H1 (cell line): ENCODE measurements around the gene ARHGAP23. TPM values are rescaled to one million over a fixed set of nuclear protein-coding genes. Genes with fewer than 3 reads are reported as not detected.
A peak's percentile ranks its signal among the peaks of the same experiment; 100 is the strongest.

ENCODE experiments used
- CTCF ChIA-PET: fragments of 300-600 bp; sonication (Branson Sonifier 250); formaldehyde crosslinking; loops from one replicate; lab custom pipeline; 2021; ENCODE audit not compliant: partially characterized antibody; lab: Charles Lee
- POLR2A ChIA-PET: fragments of 300-600 bp; sonication (Branson Sonifier 250); formaldehyde crosslinking; loops from one replicate; lab custom pipeline; 2021; ENCODE audit warnings: inconsistent platforms; ENCODE audit not compliant: partially characterized antibody; lab: Charles Lee
- DNase-seq, 2 experiments: peaks; one replicate each; pipeline versions ENCODE4 v3.0.0 to v3.0.0-alpha.2; 2010 to 2022; ENCODE audit warnings: low spot score in 2 of 2, low read depth in 1 of 2, mixed read lengths in 1 of 2
- FAIRE-seq: peaks from 2 replicates; lab custom pipeline; 2011; peaks lifted over from hg19 to GRCh38; lab: Jason Lieb, UNC
- H2AFZ ChIP-seq: 2 replicates; pipeline ENCODE4 v1.8.1; 2012; ENCODE audit warnings: low read length, inconsistent platforms
- H2AK5ac ChIP-seq: 2 replicates; pipeline ENCODE4 v1.6.1; 2013; ENCODE audit warnings: low read depth, low read length
- H2BK120ac ChIP-seq: replicated peaks from 2 replicates; pipeline ENCODE3; 2013; ENCODE audit warnings: low read depth, low read length, inconsistent platforms
- H2BK12ac ChIP-seq: 2 replicates; pipeline ENCODE4 v1.6.1; 2013; ENCODE audit warnings: low read depth, low read length
- H2BK15ac ChIP-seq: 2 replicates; pipeline ENCODE4 v1.6.1; 2013; ENCODE audit warnings: low read length
- H2BK20ac ChIP-seq: 2 replicates; pipeline ENCODE4 v1.6.1; 2013; ENCODE audit warnings: low read length
- H2BK5ac ChIP-seq: 2 replicates; pipeline ENCODE4 v1.6.1; 2013; ENCODE audit warnings: low read depth, low read length
- H3K14ac ChIP-seq: 2 replicates; pipeline ENCODE4 v1.6.1; 2013; ENCODE audit warnings: inconsistent platforms; ENCODE audit not compliant: insufficient read length
- H3K18ac ChIP-seq: 2 replicates; pipeline ENCODE4 v1.6.1; 2013; ENCODE audit warnings: low read length; ENCODE audit errors: extremely low read depth
- H3K23ac ChIP-seq: 2 replicates; pipeline ENCODE4 v1.6.1; 2013; ENCODE audit warnings: inconsistent platforms; ENCODE audit not compliant: insufficient read length
- H3K23me2 ChIP-seq: 2 replicates; pipeline ENCODE4 v1.6.1; 2013; ENCODE audit warnings: low read depth, low read length
- H3K27ac ChIP-seq: 2 replicates; pipeline ENCODE4 v1.6.1; 2011; ENCODE audit warnings: low read depth, low read length, inconsistent platforms
- H3K27me3 ChIP-seq, 4 experiments: replicated peaks in 1 of 4; 1 replicate in 1 of 4; 2 replicates in 3 of 4; pipeline versions ENCODE4 v1.6.1 to v1.8.1; 2011 to 2013; ENCODE audit warnings: low read length in 3 of 4, mild to moderate bottlenecking in 3 of 4, inconsistent platforms in 2 of 4, mixed read lengths in 2 of 4, moderate library complexity in 1 of 4; ENCODE audit not compliant: control insufficient read depth in 3 of 4, insufficient read depth in 3 of 4; ENCODE audit errors: extremely low read depth in 1 of 4
- H3K36me3 ChIP-seq, 4 experiments: 2 replicates each; pipeline versions ENCODE4 v1.6.1 to v1.8.1; 2011 to 2013; ENCODE audit warnings: mild to moderate bottlenecking in 4 of 4, low read length in 3 of 4, moderate library complexity in 2 of 4, control low read depth in 1 of 4, inconsistent platforms in 1 of 4; ENCODE audit not compliant: insufficient read depth in 4 of 4, control insufficient read depth in 2 of 4
- H3K4ac ChIP-seq: replicated peaks from 2 replicates; pipeline ENCODE3; 2013; ENCODE audit warnings: low read length, low read depth, mixed read lengths, inconsistent platforms; ENCODE audit not compliant: insufficient read length
- H3K4me1 ChIP-seq, 4 experiments: replicated peaks in 1 of 4; 1 replicate in 1 of 4; 2 replicates in 3 of 4; pipeline versions ENCODE4 v1.6.1 to v1.8.1; 2011 to 2013; ENCODE audit warnings: low read length in 3 of 4, inconsistent platforms in 2 of 4, mixed read lengths in 1 of 4; ENCODE audit not compliant: insufficient read depth in 4 of 4, control insufficient read depth in 3 of 4
- H3K4me2 ChIP-seq, 2 experiments: 2 replicates each; pipeline versions ENCODE4 v1.6.1 to v1.8.1; 2011 to 2013; ENCODE audit warnings: low read depth in 2 of 2, low read length in 2 of 2, control low read depth in 1 of 2, inconsistent platforms in 1 of 2, mild to moderate bottlenecking in 1 of 2; ENCODE audit not compliant: insufficient read depth in 1 of 2
- H3K4me3 ChIP-seq, 4 experiments: fragments of 200-600, 300-600 bp in 1 of 4; sonication (generic), shearing (Covaris generic), sonication (Bioruptor Twin) in 1 of 4; 2 replicates each; pipeline versions ENCODE4 v1.5.1 to v1.8.1; 2011 to 2016; ENCODE audit warnings: low read length in 4 of 4, low read depth in 3 of 4, control low read depth in 2 of 4, inconsistent platforms in 2 of 4, mild to moderate bottlenecking in 2 of 4, mixed read lengths in 1 of 4, moderate library complexity in 1 of 4; ENCODE audit not compliant: insufficient read depth in 2 of 4; ENCODE audit errors: extremely low read depth in 1 of 4
- H3K56ac ChIP-seq: replicated peaks from 2 replicates; pipeline ENCODE3; 2013; ENCODE audit warnings: low read depth, mild to moderate bottlenecking, mixed read lengths, low read length, inconsistent platforms; ENCODE audit not compliant: insufficient read length
- H3K79me1 ChIP-seq: 2 replicates; pipeline ENCODE4 v1.6.1; 2013; ENCODE audit warnings: low read depth, low read length, control low read depth
- H3K79me2 ChIP-seq, 2 experiments: 2 replicates each; pipeline versions ENCODE4 v1.6.1 to v1.8.1; 2012 to 2013; ENCODE audit warnings: low read length in 2 of 2, mild to moderate bottlenecking in 2 of 2, inconsistent platforms in 1 of 2; ENCODE audit not compliant: insufficient read depth in 2 of 2, control insufficient read depth in 1 of 2
- H3K9ac ChIP-seq, 4 experiments: replicated peaks in 1 of 4; 1 replicate in 1 of 4; 2 replicates in 3 of 4; pipeline versions ENCODE4 v1.6.1 to v1.8.1; 2011 to 2013; ENCODE audit warnings: low read depth in 3 of 4, low read length in 3 of 4, control low read depth in 2 of 4, mild to moderate bottlenecking in 2 of 4, moderate library complexity in 2 of 4, inconsistent platforms in 1 of 4; ENCODE audit errors: extremely low read depth in 1 of 4
- H3K9me3 ChIP-seq, 2 experiments: 2 replicates each; pipeline versions ENCODE4 v1.6.1 to v1.8.1; 2012 to 2013; ENCODE audit warnings: mild to moderate bottlenecking in 2 of 2, moderate library complexity in 2 of 2, control low read depth in 1 of 2, inconsistent platforms in 1 of 2, low read depth in 1 of 2, low read length in 1 of 2, mixed read lengths in 1 of 2; ENCODE audit not compliant: insufficient read depth in 2 of 2
- H4K20me1 ChIP-seq, 2 experiments: replicated peaks in 1 of 2; 2 replicates each; pipeline versions ENCODE3 to v1.8.1; 2011 to 2013; ENCODE audit warnings: inconsistent platforms in 2 of 2, low read length in 2 of 2, mild to moderate bottlenecking in 1 of 2; ENCODE audit not compliant: insufficient read depth in 2 of 2, control insufficient read depth in 1 of 2
- H4K5ac ChIP-seq: 2 replicates; pipeline ENCODE4 v1.6.1; 2013; ENCODE audit warnings: low read length, low read depth, mixed read lengths, inconsistent platforms; ENCODE audit not compliant: insufficient read length
- H4K8ac ChIP-seq: 2 replicates; pipeline ENCODE4 v1.8.0; 2013; ENCODE audit warnings: mild to moderate bottlenecking, moderate library complexity, low read length, inconsistent platforms; ENCODE audit not compliant: insufficient read depth; ENCODE audit errors: extremely low read depth
- H4K91ac ChIP-seq: replicated peaks from 2 replicates; pipeline ENCODE3; 2013; ENCODE audit warnings: low read length, mixed read lengths, inconsistent platforms; ENCODE audit not compliant: insufficient read length
- ASH2L ChIP-seq: fragments of 200-600, 300-600 bp; sonication (generic); IDR thresholded peaks from one replicate; pipeline ENCODE4 v1.7.1; 2017; ENCODE audit warnings: low read length
- CBX5 ChIP-seq: fragments of 300-800, 300-1000 bp; sonication (generic); IDR thresholded peaks from 2 replicates; pipeline ENCODE4 v1.7.1; 2016; ENCODE audit warnings: antibody characterized with exemption, low read length, low read depth
- EGR1 ChIP-seq: IDR thresholded peaks from 2 replicates; pipeline ENCODE4 v1.6.1; 2011; ENCODE audit warnings: low read depth, low read length, borderline replicate concordance
- HDAC2 ChIP-seq, 2 experiments: fragments of 300-600 bp in 1 of 2; sonication (generic) in 1 of 2; IDR thresholded peaks; 2 replicates each; pipeline ENCODE4 v1.6.1; 2011 to 2012; ENCODE audit warnings: low read depth in 2 of 2, low read length in 2 of 2, mild to moderate bottlenecking in 2 of 2, moderate library complexity in 2 of 2, borderline replicate concordance in 1 of 2, inconsistent platforms in 1 of 2
- POLR2A ChIP-seq, 2 experiments: IDR thresholded peaks; 1 replicate in 1 of 2; 2 replicates in 1 of 2; pipeline ENCODE4 v1.6.1; 2011; ENCODE audit warnings: low read depth in 2 of 2, low read length in 2 of 2, mild to moderate bottlenecking in 2 of 2; ENCODE audit errors: control extremely low read depth in 1 of 2
- SAP30 ChIP-seq: fragments of 300-600 bp; sonication (generic); IDR thresholded peaks from 2 replicates; pipeline ENCODE4 v1.7.1; 2012; ENCODE audit warnings: low read length, moderate library complexity, mild to moderate bottlenecking, inconsistent platforms; ENCODE audit not compliant: insufficient read depth, insufficient replicate concordance
- SIN3A ChIP-seq, 2 experiments: IDR thresholded peaks in 1 of 2; conservative IDR thresholded peaks in 1 of 2; 2 replicates each; pipeline ENCODE4 v1.6.1; 2011 to 2012; ENCODE audit warnings: low read length in 2 of 2, improper control_type of control experiment in 1 of 2, low read depth in 1 of 2, mild to moderate bottlenecking in 1 of 2
- SP4 ChIP-seq: IDR thresholded peaks from 2 replicates; pipeline ENCODE4 v1.6.1; 2012; ENCODE audit warnings: low read length, inconsistent platforms
- TEAD4 ChIP-seq: IDR thresholded peaks from 2 replicates; pipeline ENCODE4 v1.6.1; 2012; ENCODE audit warnings: low read depth, low read length, inconsistent platforms, mixed read lengths
- ZNF274 ChIP-seq: IDR thresholded peaks from 2 replicates; pipeline ENCODE4 v1.7.0; 2012; ENCODE audit warnings: low read length, borderline replicate concordance; ENCODE audit errors: extremely low read depth
- WGBS, 2 experiments: shearing (Covaris generic) in 1 of 2; methylation state at CpG; one replicate each; pipeline versions ENCODE4 v1.1.6 to v1.1.7; 2013 to 2015; ENCODE audit warnings: low lambda C conversion rate in 2 of 2, mixed read lengths in 2 of 2, inconsistent platforms in 1 of 2, low coverage in 1 of 2, missing lambda C conversion rate in 1 of 2; ENCODE audit not compliant: insufficient replicate concordance in 2 of 2, insufficient coverage in 1 of 2, insufficient read length in 1 of 2; ENCODE audit errors: extremely low coverage in 1 of 2, missing lambda C conversion rate in 1 of 2; 5-methylcytosine and 5-hydroxymethylcytosine counted together
- polyA plus RNA-seq, 7 experiments: library from polyadenylated mRNA; depleted of rRNA in 3 of 7; stranded (reverse) in 5 of 7; unstranded in 2 of 7; fragments of >200 nt in 5 of 7; fragments of 200-250 nt in 2 of 7; gene quantifications; 1 replicate in 5 of 7; 2 replicates in 1 of 7; 4 replicates in 1 of 7; pipeline versions ENCODE4 v1.2.1 to v1.2.3, GENCODE V29; 2011 to 2013; ENCODE audit warnings: missing spikeins in 2 of 7, mixed read lengths in 2 of 7
- total RNA-seq: library from RNA; stranded (reverse); fragmentation: NEBNext Ultra II Directional; extraction: Animal tissue kit (Norgen Biotek cat#: 25700); gene quantifications from 2 replicates; pipeline ENCODE4 v1.2.1, GENCODE V29; 2021

The ARHGAP23 gene
- total and polyA plus RNA-seq, 2 of the 8 experiments (the other 6 are each of a cell fraction or from before 2014, with no cell fraction given), result 16.3 to 107 TPM

- Histone ChIP-seq H3K4me3 (peak overlapping the region in 1 of 4 experiments; percentile 63; a peak in 1 of 8 replicates), H2BK12ac (peak overlapping the region; percentile 75; the same call in 1 of the 2 replicates), H3K23ac (no peak overlapping the region), H4K20me1 (peaks cover 4 to 33% of the 10 kb centered on the region in 2 experiments), H4K5ac (no peak overlapping the region), H3K79me2 (no peaks in the 10 kb centered on the region), H2BK120ac (no peak overlapping the region), H3K56ac (no peak overlapping the region), H3K14ac (no peak overlapping the region), H2BK15ac (no peak overlapping the region; the same call in 1 of the 2 replicates), H3K9me3 (no peaks in the 10 kb centered on the region), H3K23me2 (peaks cover 23% of the 10 kb centered on the region), H2AFZ (no peak overlapping the region), H4K8ac (no peak overlapping the region), H2BK5ac (no peak overlapping the region), H2AK5ac (no peak overlapping the region), H3K4ac (no peak overlapping the region), H3K36me3 (peaks cover 0 to 7% (median 0%) of the 10 kb centered on the region in 4 experiments; a peak in 1 of 8 replicates), H3K27me3 (peaks cover 48 to 76% (median 70%) of the 10 kb centered on the region in 4 experiments), H3K18ac (no peak overlapping the region; the same call in 1 of the 2 replicates), H2BK20ac (no peak overlapping the region), H3K79me1 (no peaks in the 10 kb centered on the region), H4K91ac (no peak overlapping the region), H3K4me1 (peaks cover 8 to 54% (median 39%) of the 10 kb centered on the region in 4 experiments), H3K4me2 (peak overlapping the region; percentile 88 to 99; a peak in 3 of 4 replicates), H3K9ac (no peak overlapping the region), H3K27ac (no peak overlapping the region)
- 18% methylated on average over 15 of the region's 15 CpGs; no CpG with 5 or more reads in 1 of the 2 experiments for WGBS, 2 experiments
- FAIRE-seq, result no peak
- ChIA-PET CTCF (interaction anchor here (1.0 to 38.1 kb wide), 11 partner anchors 9 to 137 kb away, joined by 3 to 914 read pairs (median 7); partner anchors contain the start of gene SRCIN1), POLR2A (interaction anchor here (1.0 to 1.4 kb wide), 6 partner anchors 25 to 109 kb away, joined by 3 to 5 read pairs (median 4); no protein-coding TSS in a partner anchor)
- no peak for DNase-seq
- TF ChIP-seq POLR2A (IDR thresholded peaks at IDR 0.05; ENCODE audit: control extremely low read depth in 1 of 2, low read depth in 2 of 2, low read length in 2 of 2) (no peak), ASH2L (no peak), SAP30 (peak; percentile 27), HDAC2 (IDR thresholded peaks at IDR 0.05; ENCODE audit: borderline replicate concordance in 1 of 2, low read depth in 2 of 2, low read length in 2 of 2) (0 out of 4 replicates have a peak, but pooled peaks of 1 of the 2 experiments have one; percentile 44), CBX5 (no peak), SP4 (0 out of 2 replicates have a peak, but pooled peaks have one; percentile 63), ZNF274 (no peak), EGR1 (0 out of 2 replicates have a peak, but pooled peaks have one; percentile 80), TEAD4 (no peak), SIN3A (conservative IDR thresholded peaks at IDR 0.05 in 1 of 2, IDR thresholded peaks at IDR 0.05 in 1 of 2; ENCODE audit: low read depth in 1 of 2, low read length in 2 of 2) (peak; percentile 86 to 87; a peak in 2 of 4 replicates)
Measured at GRCh38 chr17:38560503-38561318, 132.4 kb downstream of the ARHGAP23 start.
